LoVo (cell line): Measurements from ENCODE around the gene STRAP.
"Not testable (repeated sequence)": the region's sequence is repeated elsewhere in the genome, so short reads cannot be mapped to it uniquely, and the experiment has no call there.

ENCODE experiments used
- DNase-seq: peaks from one replicate; pipeline ENCODE4 v3.0.0-alpha.2; 2016; ENCODE audit warnings: low spot score

STRAP gene

DNA sequence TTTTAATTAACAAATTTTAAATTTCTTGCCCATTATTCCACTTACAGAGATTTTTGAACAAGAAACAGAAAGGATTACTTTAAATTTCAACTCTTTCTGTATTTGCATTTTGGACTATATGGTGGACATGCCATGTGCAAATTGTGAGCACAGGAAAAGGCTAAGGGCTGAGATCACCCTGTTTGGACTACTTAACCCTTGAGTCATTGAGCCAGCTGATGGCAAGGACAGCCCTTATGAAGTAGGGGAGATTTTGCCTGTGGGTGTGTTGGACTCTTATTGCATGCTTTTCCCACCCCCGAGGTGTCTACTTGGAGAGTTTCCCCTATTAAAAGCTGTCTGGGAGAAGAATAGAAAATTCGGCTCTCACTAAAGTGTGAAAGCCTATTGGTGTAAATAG lies 46.2 kb downstream of the STRAP start:
- DNase-seq = no peak

DNA sequence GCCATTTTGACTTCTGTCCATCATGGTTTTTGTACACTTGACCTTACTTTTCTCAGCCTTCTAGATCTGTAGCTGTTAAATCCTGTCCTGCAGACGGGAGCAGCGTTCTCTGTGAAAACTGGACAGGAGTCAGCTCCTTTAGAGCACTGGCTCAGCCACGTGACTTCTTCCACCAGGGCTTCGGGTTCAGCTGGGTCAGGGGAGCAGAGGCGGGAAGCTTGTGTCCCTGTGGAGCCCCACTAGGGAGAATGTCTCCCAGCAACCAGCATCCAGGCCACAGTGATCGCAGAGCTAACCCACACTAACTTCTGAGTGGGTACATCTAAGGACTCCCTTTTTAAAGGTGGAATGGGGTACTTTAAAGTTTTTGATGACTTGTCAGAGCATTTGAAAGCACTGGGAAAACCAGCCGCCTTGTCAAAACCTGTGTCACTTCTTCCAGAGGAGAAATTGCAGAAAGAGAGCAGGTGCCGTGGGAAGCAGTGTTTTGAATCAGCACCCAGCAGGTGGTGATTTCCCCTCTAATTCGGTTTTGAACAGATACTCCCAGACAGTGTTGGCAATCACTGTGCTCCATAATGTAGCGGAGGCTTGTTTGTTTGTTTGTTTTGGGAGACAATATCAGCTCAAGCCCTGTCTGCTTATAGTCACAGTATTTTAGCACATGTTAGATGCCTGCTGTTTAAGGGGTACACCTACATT lies 46.8 kb downstream of the STRAP start:
- no peak for DNase-seq

DNA sequence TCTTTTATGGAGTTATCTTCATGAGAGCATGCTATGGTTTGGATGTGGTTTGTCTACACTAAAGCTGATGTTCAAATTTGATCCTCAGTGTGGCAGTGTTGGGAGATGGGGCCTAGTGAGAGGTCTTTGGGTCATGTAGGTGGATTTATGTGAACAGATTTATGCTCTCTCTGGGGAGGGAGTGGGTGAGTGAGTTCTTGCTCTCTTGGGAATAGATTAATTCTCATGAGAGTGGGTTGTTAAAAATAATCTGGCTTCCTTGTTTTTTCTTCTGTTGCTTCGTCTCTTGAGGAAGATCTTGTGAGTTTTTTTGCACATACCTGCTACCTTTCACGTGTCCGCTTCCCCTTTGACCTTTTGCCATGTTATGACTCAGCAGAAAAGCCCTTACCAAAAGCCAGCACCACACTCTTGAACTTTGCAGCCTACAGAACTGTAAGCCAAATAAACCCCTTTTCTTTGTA lies 49.4 kb downstream of the STRAP start:
- DNase-seq = no peak

DNA sequence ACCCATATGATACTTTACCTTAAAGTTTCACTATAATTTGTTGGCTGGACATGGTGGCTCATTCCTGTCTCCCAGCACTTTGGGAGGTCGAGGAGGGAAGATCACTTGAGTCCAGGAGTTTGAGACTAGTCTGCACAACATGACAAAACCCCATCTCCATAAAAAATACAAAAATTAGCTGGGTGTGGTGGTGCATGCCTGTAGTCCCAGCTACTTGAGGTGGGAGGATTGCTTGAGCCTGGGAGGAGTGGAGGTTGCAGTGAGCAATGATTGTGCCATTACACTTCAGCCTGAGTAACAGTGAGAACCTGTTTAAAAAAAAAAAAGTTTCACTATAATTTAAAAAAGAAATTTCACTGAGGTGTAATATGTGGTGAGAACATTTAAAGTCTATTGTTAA lies 50.1 kb downstream of the STRAP start:
- DNase-seq = no peak

DNA sequence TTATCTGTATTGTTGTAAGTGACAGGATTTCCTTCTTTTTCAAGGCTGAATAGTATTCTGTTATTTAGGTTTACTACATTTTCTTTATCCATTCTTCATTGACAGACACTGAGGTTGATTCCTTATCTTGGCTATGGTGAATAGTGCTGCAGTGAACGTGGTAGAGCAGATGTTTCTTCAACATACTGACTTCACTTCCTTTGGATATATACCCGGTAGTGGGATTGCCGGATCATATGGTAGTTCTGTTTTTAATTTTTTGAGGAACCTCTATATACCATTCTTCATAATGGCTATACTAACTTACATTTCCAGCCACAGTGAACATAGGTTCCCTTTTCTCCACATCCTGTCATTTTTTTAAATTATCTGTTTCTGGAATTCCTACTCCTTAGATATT lies 50.8 kb downstream of the STRAP start:
- DNase-seq = no peak

DNA sequence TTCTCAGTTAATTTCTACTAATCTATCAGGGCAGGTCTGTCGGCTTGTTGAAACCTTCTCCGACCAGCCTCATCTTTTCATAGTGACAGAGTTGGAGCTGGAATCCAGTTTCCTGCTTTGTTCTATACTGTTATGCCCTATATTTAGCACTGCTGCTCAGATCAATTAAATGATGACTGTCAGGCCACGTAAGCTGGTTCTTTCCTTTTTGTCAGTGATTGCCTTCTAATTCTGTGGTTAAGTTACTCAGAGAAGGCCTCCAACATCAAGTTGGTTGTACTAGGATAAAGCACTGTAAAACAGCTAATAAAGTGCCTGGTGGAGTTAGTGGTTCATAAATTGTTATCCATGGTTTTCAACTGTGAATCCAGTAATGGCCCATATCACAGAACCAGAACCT lies 51.6 kb downstream of the STRAP start:
- DNase-seq = no peak

DNA sequence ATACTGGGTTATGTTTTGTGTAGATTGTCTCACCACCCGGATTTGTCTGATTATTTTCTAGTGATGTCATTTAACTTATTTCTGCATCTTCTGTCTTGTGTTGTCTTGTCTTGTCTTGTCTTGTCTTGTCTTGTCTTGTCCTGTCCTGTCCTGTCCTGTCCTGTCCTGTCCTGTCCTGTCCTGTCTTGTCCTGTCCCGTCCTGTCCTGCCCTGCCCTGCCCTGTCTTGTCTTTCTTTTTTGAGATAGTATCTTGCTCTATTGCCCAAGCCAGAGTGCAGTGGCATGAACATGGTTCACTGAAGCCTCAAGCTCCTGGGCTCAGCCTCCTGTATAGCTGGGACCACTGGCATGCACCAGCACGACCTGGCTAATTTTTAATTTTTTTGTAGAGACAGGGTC lies 54.6 kb downstream of the STRAP start:
- DNase-seq = no peak

DNA sequence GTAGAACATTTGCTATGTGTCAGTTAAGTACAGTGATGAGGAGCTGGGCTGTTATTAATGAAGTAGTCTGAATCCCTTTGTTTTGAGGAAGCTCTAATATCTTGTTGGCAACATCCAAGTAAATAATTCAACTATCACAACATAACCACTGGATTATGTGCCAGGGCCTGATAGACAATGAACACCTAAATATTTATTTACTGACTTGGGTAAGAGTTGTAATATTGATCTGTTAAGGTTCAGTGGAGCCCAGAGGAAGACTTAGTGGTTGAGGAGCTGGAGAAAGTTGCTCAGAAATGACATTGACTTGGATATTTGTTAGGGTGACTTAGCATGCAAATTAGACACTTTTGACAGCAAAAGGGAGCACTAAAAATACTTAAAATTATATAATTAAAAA lies 55.7 kb downstream of the STRAP start:
- no peak for DNase-seq

DNA sequence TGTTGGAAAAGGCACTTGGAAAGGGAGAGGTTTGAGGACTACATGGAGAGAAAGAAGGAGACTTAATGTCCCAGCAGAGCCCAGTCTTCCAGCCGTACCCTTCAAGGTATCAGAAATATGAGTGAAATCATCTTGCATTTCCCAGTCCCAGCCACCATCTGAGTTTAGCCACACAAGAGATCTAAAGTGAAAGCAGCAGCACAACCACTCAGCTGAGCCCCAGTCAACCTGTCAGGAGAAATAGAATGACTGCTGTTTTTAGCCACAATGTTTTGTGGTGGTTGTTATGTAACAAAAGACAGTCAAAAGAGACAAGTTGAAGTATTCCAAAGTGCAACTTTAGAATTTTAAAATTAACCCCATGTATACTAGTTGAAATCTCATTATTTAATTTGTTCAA lies 56.9 kb downstream of the STRAP start:
- DNase-seq = no peak

DNA sequence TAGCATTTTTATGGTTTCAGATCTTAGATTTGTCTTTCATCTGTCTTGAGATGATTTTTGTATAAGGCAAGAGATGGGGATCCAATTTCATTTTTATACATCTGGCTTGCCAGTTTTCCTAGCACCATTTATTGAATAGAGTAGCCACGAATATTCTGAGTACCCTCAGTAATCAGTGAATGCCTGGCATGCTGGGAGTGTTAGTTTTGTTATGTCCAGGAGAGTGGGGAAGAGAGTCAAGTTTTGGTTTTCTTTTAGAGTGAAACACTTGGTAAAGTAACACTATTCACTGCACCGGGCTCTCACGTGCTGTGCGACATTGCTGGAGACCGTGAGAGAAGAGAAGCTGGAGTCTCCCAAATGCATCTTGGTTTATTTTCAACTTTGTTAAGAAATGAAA lies 60.3 kb downstream of the STRAP start:
- DNase-seq = no peak

DNA sequence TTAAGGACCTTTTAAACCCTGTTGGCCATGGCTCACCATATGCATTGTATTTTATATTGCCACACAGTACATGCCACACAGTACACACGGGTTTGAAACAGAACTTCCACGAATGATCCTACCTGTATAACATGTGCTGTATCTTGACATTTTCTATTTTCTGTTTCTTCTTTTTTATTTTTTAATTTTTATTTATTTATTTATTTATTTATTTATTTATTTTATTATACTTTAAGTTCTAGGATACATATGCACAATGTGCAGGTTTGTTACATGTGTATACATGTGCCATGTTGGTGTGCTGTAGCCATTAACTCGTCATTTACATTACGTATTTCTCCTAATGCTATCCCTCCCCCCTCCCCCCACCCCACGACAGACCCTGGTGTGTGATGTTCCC lies 61.3 kb downstream of the STRAP start:
- not testable (repeated sequence) for DNase-seq

DNA sequence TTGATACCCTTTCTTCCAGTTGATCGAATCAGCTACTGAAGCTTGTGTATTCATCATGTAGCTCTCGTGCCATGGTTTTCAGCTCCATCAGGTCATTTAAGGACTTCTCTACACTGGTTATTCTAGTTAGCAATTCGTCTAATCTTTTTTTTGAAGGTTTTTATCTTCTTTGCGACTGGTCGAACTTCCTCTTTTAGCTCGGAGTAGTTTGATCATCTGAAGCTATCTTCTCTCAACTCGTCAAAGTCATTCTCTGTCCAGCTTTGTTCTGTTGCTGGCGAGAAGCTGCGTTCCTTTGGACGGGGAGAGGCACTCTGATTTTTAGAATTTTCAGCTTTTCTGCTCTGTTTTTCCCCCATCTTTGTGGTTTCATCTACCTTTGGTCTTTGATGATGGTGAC lies 66.3 kb downstream of the STRAP start:
- DNase-seq = not testable (repeated sequence)
